ENCODE results near the gene YEATS4.

YEATS4 gene

DNA sequence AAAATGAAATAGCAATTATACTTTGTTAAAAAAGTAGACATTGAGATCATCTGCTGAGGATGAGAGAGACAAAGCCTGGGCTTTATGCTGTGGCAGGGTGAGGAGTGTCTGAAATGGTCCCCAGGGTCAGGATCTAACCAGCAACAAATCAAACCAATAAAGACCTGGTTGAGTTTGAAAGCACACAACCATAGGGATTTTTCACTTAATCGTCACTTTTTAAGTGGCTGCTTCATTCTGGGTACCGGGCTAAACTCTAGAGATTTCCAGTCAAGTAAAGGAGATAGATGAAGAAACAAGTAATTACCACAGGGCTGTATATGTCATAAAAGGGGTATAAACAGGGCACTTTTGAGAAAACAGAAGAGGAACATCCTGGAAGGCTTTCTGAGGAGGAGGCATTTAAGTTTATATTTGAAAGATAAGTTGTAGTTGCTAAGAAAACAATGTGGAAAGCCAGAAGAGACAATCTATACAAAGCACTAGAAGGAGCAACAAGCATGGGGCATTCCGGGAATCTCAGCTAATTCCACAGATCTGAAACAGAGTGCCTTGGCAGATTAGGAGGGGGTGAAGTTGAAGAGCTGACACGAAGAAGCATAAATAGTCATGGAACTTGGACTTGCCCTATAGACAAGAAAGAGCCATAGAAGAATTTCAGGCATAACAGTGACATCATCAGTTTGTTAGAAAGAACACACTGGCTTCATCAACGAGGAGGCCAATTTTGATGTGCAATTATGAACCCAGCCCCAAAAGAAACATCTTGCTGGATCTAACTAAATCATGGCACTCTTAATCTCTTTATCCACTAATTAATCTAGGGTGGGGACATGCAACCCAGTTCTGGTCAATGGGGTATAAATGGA, 63.7 kb downstream of the YEATS4 start:
- TF ChIP-seq, protein P1, sequence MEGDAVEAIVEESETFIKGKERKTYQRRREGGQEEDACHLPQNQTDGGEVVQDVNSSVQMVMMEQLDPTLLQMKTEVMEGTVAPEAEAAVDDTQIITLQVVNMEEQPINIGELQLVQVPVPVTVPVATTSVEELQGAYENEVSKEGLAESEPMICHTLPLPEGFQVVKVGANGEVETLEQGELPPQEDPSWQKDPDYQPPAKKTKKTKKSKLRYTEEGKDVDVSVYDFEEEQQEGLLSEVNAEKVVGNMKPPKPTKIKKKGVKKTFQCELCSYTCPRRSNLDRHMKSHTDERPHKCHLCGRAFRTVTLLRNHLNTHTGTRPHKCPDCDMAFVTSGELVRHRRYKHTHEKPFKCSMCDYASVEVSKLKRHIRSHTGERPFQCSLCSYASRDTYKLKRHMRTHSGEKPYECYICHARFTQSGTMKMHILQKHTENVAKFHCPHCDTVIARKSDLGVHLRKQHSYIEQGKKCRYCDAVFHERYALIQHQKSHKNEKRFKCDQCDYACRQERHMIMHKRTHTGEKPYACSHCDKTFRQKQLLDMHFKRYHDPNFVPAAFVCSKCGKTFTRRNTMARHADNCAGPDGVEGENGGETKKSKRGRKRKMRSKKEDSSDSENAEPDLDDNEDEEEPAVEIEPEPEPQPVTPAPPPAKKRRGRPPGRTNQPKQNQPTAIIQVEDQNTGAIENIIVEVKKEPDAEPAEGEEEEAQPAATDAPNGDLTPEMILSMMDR (IDR thresholded peaks at IDR 0.05; ENCODE audit: low read depth, low read length): no peak
- DNase-seq (ENCODE audit: extremely low read depth, low read depth): no peak

DNA sequence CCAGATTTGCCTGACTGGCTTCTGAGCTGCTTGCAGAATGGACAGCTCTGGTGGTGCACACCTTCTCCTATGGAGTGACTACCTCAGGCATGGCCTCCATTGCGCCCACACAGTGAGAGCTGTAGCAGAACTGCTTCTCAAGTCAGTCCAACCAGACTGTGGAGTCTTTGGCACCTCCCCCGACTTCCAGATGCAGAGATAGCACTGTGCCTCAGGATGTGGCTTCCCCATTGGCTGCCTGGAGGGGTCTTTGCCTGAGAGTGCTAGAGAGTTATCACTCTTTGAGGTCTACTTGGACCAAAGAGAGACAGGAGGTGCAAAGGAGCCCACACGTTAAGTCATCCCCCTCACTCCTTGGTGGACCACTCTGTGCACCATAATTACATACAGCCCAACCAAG, 65.9 kb downstream of the YEATS4 start:
- TF ChIP-seq, protein P1 (IDR thresholded peaks at IDR 0.05; ENCODE audit: low read depth, low read length): no peak
- DNase-seq (ENCODE audit: extremely low read depth, low read depth): no peak

DNA sequence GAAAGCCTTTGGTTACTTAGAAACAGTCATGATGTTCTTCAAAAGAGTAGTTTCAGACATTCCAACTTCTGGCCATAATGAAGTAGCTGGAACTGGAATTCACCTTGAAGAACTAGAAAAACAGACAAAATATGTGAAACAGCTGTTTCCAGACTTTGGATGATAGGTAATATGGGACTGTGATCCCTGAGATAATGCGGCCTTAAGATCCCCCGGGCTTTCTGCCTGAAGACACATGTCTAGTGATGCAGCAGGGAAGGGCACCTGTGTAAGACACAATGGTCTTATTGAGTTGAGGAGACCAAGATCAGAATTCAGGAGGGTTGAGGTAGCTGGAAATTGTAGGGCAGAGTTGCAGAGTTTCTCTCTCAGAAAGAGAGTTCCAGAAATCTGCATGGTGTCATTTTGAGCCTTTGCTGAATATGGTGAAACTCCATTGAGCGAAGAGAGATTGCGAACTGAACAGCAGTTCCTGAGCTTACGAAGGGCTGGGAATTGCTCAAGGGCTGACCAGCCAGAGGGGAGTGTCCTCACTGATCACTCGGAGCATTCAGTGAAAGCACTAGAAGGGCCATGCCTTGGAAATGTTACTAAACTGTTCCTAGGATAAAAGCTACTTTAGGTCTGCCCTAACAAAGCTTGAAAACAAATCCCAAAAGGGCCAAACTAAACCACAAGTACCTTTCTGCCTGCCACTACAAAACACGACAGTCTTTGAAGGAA, 69.0 kb downstream of the YEATS4 start:
- TF ChIP-seq, protein P1 (IDR thresholded peaks at IDR 0.05; ENCODE audit: low read depth, low read length): no peak
- DNase-seq (ENCODE audit: extremely low read depth, low read depth): no peak

DNA sequence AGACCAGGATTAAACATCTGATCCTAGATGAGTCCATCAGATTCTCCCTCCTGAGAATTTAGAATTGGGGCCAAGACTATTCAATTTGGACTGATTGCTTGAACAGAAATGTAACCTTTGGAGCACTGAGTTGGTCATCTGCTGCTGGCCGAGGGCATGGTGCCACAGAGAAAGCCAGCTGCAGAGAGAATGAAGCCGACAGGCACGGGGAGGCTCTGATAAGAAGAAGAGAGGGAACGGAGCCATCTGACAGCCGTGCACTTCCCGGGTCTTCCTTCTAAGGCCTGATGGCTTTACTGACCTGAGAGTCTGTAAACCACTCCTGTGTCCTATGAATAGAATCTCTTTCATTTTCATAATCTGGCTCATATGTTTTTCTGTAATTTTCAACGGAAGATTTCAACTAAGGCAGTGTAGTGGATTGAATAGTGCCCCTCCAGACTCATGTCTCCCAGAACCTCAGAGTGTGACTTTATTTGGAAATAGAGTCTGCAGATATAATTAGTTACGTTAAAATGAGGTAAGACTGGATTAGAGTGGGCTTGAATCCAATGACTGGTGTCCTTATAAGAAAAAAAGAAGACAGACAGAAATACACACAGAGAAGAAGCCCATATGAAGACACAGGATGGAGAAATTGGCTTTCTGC, 71.5 kb downstream of the YEATS4 start:
- TF ChIP-seq, protein P1 (IDR thresholded peaks at IDR 0.05; ENCODE audit: low read depth, low read length): no peak

DNA sequence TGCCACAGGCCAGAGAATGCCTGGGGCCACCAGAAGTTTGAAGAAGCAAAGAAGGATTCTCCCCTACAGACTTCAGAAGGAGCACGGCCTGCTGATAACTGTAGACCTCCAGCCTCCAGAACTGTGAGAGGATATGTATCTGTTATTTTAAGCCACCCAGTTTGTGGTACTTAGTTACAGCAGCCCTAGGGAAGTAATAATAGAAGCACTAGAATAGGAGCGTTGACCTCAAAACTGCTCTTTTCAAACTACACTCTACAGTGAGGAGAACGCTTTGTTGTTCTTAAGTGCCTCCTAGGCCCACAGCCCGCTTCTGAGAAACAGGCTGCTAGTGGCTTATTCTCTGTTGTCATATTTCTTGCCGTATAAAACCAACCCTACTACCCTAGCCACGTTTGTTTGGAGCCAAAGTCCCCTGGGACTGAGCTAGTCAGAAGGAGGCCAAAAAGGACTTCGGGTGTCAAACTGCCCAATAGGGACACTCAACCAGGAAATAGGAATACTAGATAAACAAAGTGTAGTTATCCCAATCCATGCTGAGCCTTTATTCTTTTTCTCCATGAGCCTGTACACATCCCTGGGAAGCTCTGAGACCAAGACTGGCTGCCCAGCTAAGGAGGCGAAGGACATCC, 72.2 kb downstream of the YEATS4 start:
- TF ChIP-seq, protein P1 (IDR thresholded peaks at IDR 0.05; ENCODE audit: low read depth, low read length): no peak
- DNase-seq (ENCODE audit: extremely low read depth, low read depth): no peak

More for the DNA sequence above, 71.5 kb downstream of the YEATS4 start:
- DNase-seq (ENCODE audit: extremely low read depth, low read depth): no peak

DNA sequence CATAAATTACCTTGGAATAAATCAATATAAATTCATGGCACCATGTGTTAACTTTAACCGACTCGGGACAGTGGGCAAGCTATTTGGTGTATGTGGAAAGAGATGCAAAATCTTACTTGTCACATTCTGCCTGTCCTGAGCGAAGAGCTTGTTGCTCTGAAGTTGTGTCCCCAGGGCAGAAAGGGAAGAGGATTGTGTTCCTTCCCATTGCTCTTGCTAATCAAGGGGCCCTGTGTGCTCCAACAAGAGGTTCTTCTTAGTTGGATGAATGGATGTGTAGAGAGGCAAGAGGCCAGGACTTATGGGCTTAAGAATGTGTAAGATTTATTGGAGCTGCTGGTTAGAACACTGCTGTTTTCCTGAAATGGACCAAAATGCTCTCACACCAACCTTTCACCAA, 74.1 kb downstream of the YEATS4 start:
- DNase-seq (ENCODE audit: extremely low read depth, low read depth): no peak
- TF ChIP-seq, protein P1 (IDR thresholded peaks at IDR 0.05; ENCODE audit: low read depth, low read length): no peak

All from AG09319 (cell line).